ENCODE measurements around the gene HSD11B1. TPM values are rescaled to one million over a fixed set of nuclear protein-coding genes. Genes with fewer than 3 reads are reported as not detected.
A peak's percentile ranks its signal among the peaks of the same experiment; 100 is the strongest.

HSD11B1 gene
- total RNA-seq, 1 donor from 2014 or later = not detected

GRCh38 chr1:209670441-209671082 lies 34.1 kb upstream of the HSD11B1 start:
- peaks cover 34 to 57% (median 41%) of the 10 kb centered on the region in 3 donors for H3K4me1 ChIP-seq (ENCODE audit: control insufficient read depth in 3 of 3, insufficient read depth in 3 of 3, low read length in 3 of 3)
- no peaks in the 10 kb centered on the region for H3K27me3 ChIP-seq (ENCODE audit: control insufficient read depth in 3 of 3, insufficient read depth in 3 of 3, low read length in 3 of 3)

DNA sequence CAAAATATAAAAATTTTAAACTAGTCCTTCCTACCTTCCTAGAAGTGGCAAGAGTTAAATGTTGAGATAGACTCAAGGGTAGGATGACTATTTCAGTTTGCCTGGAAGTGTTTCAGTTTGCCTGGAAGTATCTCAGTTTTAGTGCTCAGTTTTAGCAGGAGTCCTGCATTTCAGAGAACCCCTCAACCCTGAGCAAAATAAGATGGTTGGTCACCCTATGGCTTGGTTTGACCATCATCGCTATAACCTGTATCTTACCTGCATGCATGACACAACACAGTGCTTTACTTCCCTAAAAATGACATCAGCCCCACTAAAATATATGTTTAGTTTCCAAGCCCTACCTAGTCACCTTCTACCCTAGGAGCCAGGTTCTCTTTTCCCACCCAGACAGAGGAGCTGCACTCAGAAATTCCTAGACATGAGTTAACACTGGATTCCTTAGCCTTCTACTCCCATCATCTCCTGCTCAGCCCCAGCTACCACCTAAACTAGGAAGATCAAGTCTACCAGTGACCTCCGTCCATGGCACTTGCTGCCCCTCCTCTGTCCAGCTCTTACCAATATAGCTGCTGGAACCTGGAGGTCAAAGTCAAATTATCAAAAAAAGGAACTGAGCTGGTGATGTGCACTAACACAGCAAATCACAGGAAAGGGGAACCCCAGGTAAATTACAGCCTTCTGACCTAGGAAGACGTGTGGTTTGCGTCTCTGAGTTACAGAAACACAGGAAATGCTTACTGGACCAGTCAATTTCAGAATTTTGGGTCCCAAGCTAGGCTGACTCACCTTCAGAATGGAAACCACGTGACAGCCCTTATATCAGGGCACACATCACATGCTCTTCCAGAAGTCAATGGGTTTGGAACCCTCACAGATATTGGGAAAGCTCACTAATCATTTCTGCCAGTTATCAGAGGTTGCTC lies 31.7 kb upstream of the HSD11B1 start:
- no peaks in the 10 kb centered on the region for H3K9me3 ChIP-seq (ENCODE audit: control insufficient read depth in 3 of 3, low read length in 3 of 3)
- H3K4me1 ChIP-seq (ENCODE audit: control insufficient read depth in 3 of 3, insufficient read depth in 3 of 3, low read length in 3 of 3) = peaks cover 41 to 67% (median 43%) of the 10 kb centered on the region in 3 donors
- peaks cover 0 to 6% (median 4%) of the 10 kb centered on the region in 3 donors for H3K36me3 ChIP-seq (ENCODE audit: control insufficient read depth in 3 of 3, insufficient read depth in 3 of 3, low read length in 3 of 3)
- peak overlapping the region in 2 of 3 donors; percentile 23 to 85 for H3K4me3 ChIP-seq (ENCODE audit: low read length in 3 of 3)
- H3K27me3 ChIP-seq (ENCODE audit: control insufficient read depth in 3 of 3, insufficient read depth in 3 of 3, low read length in 3 of 3) = no peaks in the 10 kb centered on the region
- peak overlapping the region; percentile 92 for H3K27ac ChIP-seq (ENCODE audit: low read depth, low read length)
- peak overlapping the region in 2 of 3 donors; percentile 91 to 96 for H3K9ac ChIP-seq (ENCODE audit: low read depth in 1 of 3, low read length in 3 of 3)

More at GRCh38 chr1:209670441-209671082, 34.1 kb upstream of the HSD11B1 start:
- H3K4me3 ChIP-seq (ENCODE audit: low read length in 3 of 3) = peak overlapping the region in 2 of 3 donors; percentile 24 to 32
- H3K27ac ChIP-seq (ENCODE audit: low read depth, low read length) = peak overlapping the region; percentile 90
- H3K9ac ChIP-seq (ENCODE audit: low read depth in 1 of 3, low read length in 3 of 3) = peak overlapping the region in 2 of 3 donors; percentile 55 to 63
- no peaks in the 10 kb centered on the region for H3K9me3 ChIP-seq (ENCODE audit: control insufficient read depth in 3 of 3, low read length in 3 of 3)
- H3K36me3 ChIP-seq (ENCODE audit: control insufficient read depth in 3 of 3, insufficient read depth in 3 of 3, low read length in 3 of 3) = peaks cover 0 to under 1% (median 0%) of the 10 kb centered on the region in 3 donors

DNA sequence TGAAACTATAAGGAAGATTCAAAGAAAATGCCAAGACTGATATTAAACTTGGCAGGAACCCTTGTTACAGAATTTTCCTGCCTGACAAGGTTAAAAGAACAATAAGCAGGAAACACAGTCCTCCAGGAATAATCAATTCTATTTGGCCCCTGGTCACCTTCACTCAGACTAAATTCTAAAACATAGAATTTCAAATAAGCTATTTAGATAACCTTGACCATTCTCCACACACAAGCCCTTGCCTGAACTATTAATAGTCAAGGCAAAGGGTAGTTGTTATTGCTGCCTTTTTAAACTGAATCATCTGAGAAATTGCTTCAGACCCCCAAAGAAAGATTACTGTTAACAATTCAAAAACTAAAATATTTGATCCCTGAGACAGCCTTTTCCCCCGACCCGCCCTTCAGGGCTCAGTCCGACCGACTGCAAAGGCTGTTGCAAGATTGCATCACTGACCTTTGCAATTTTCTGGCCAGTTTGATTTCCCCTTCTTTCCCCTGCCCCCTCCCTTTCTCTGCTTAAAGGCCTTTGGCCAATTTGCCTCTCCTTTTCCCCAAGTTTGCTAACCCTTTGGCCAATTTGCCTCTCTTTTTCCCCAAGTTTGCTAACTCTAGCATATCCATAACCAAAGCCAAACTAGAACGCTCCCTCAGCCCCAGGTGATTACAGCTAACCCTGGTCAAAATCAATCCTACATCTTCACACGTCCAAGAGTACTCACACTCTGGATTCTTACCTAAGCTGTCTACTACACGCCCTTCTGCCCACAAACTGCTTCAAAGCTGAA lies 30.8 kb upstream of the HSD11B1 start:
- no peaks in the 10 kb centered on the region for H3K27me3 ChIP-seq (ENCODE audit: control insufficient read depth in 3 of 3, insufficient read depth in 3 of 3, low read length in 3 of 3)
- peak overlapping the region; percentile 92 for H3K27ac ChIP-seq (ENCODE audit: low read depth, low read length)
- H3K4me1 ChIP-seq (ENCODE audit: control insufficient read depth in 3 of 3, insufficient read depth in 3 of 3, low read length in 3 of 3) = peaks cover 41 to 64% (median 43%) of the 10 kb centered on the region in 3 donors
- H3K4me3 ChIP-seq (ENCODE audit: low read length in 3 of 3) = peak overlapping the region; percentile 79 to 90 (median 85)
- peaks cover 0 to 6% (median 4%) of the 10 kb centered on the region in 3 donors for H3K36me3 ChIP-seq (ENCODE audit: control insufficient read depth in 3 of 3, insufficient read depth in 3 of 3, low read length in 3 of 3)
- H3K9ac ChIP-seq (ENCODE audit: low read depth in 1 of 3, low read length in 3 of 3) = peak overlapping the region; percentile 79 to 96 (median 91)
- H3K9me3 ChIP-seq (ENCODE audit: control insufficient read depth in 3 of 3, low read length in 3 of 3) = no peaks in the 10 kb centered on the region

DNA sequence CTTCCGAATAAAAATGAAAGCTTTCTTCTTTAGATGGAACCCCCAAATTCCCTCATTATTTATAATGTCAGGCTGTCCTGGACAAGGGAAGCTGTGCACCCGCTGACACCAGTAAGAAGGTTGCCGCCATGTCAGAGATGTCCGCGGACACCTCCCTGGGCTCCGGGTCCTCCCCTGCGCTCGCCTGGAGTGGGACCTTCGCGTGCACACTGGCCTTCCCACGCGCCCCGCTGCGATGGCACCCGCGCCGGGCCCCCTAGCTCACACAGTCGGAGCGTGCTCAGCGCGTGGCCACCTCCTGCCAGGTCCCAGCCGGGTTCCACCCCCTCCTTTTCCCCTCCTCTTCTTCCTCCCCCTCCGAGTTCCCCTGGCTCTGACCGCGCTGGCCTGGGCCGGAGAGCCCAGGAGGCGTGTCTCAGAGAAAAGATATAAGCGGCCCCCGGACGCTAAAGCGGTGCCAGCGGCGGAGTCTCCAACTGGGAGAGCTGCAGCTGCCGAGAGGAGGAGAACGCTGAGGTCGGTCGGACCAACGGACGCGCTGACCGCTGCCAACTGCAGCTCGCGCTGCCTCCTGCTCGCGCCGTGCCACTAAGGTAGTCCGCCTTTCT lies 29.6 kb upstream of the HSD11B1 start, which contains the start of gene G0S2:
Gene G0S2, plus strand, starts transcription at position 456 of the 608 bp plus-strand sequence. CDS start 273 bp downstream, outside the sequence.
- H3K4me1 ChIP-seq (ENCODE audit: control insufficient read depth in 3 of 3, insufficient read depth in 3 of 3, low read length in 3 of 3) = peaks cover 36 to 60% (median 43%) of the 10 kb centered on the region in 3 donors
- peak within 1 kb of the TSS; percentile 92 for H3K27ac ChIP-seq (ENCODE audit: low read depth, low read length)
- H3K4me3 ChIP-seq (ENCODE audit: low read length in 3 of 3) = peak within 1 kb of the TSS; percentile 79 to 93 (median 90)

GRCh38 chr1:209675565-209676154 lies 29.0 kb upstream of the HSD11B1 start:
- peaks cover 30 to 54% (median 40%) of the 10 kb centered on the region in 3 donors for H3K4me1 ChIP-seq (ENCODE audit: control insufficient read depth in 3 of 3, insufficient read depth in 3 of 3, low read length in 3 of 3)
- H3K4me3 ChIP-seq (ENCODE audit: low read length in 3 of 3) = peak overlapping the region; percentile 79 to 93 (median 90)
- H3K36me3 ChIP-seq (ENCODE audit: control insufficient read depth in 3 of 3, insufficient read depth in 3 of 3, low read length in 3 of 3) = peaks cover 0 to 6% (median 4%) of the 10 kb centered on the region in 3 donors
- no peaks in the 10 kb centered on the region for H3K27me3 ChIP-seq (ENCODE audit: control insufficient read depth in 3 of 3, insufficient read depth in 3 of 3, low read length in 3 of 3)
- H3K27ac ChIP-seq (ENCODE audit: low read depth, low read length) = peak overlapping the region; percentile 92
- peak overlapping the region; percentile 79 to 96 (median 91) for H3K9ac ChIP-seq (ENCODE audit: low read depth in 1 of 3, low read length in 3 of 3)
- no peaks in the 10 kb centered on the region for H3K9me3 ChIP-seq (ENCODE audit: control insufficient read depth in 3 of 3, low read length in 3 of 3)

More for the DNA sequence above, 29.6 kb upstream of the HSD11B1 start, which contains the start of gene G0S2:
- H3K27me3 ChIP-seq (ENCODE audit: control insufficient read depth in 3 of 3, insufficient read depth in 3 of 3, low read length in 3 of 3) = no peaks in the 10 kb centered on the region
- H3K36me3 ChIP-seq (ENCODE audit: control insufficient read depth in 3 of 3, insufficient read depth in 3 of 3, low read length in 3 of 3) = peaks cover 0 to 6% (median 4%) of the 10 kb centered on the region in 3 donors
- H3K9me3 ChIP-seq (ENCODE audit: control insufficient read depth in 3 of 3, low read length in 3 of 3) = no peaks in the 10 kb centered on the region
- H3K9ac ChIP-seq (ENCODE audit: low read depth in 1 of 3, low read length in 3 of 3) = peak within 1 kb of the TSS; percentile 79 to 96 (median 91)

DNA sequence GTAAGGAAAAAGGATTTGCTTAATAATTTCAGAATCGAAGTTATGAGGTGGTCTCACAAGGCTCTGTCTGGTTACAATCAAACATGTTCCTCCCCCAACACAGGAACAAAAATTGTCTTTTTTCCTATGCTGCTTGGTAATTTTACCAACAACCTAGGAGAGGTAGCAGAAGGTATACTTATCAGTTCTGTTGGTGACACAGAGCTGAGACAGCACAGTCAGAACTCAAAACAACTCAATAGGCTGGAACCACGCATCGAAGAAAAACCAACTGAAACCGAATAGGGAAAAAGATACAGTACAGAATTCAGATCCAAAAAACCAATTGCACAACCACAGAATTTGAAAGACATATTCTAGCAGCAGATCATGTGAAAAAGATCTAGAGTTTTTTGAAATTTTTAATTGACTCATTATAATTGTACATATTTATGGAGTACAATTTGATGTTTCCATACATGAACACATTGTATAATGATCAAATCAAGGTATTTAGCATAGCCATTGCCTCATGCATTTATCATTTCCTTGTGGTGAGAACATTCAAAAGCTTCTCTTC lies 25.6 kb upstream of the HSD11B1 start:
- Histone ChIP-seq H3K4me3 (ENCODE audit: low read length in 3 of 3) (no peak overlapping the region), H3K27ac (ENCODE audit: low read depth, low read length) (no peak overlapping the region), H3K4me1 (ENCODE audit: control insufficient read depth in 3 of 3, insufficient read depth in 3 of 3, low read length in 3 of 3) (peaks cover 6 to 26% (median 13%) of the 10 kb centered on the region in 3 donors), H3K27me3 (ENCODE audit: control insufficient read depth in 3 of 3, insufficient read depth in 3 of 3, low read length in 3 of 3) (no peaks in the 10 kb centered on the region), H3K36me3 (ENCODE audit: control insufficient read depth in 3 of 3, insufficient read depth in 3 of 3, low read length in 3 of 3) (peaks cover 0 to 6% (median 4%) of the 10 kb centered on the region in 3 donors), H3K9ac (ENCODE audit: low read depth in 1 of 3, low read length in 3 of 3) (no peak overlapping the region), H3K9me3 (ENCODE audit: control insufficient read depth in 3 of 3, low read length in 3 of 3) (no peaks in the 10 kb centered on the region)

GRCh38 chr1:209685821-209686220 lies 18.8 kb upstream of the HSD11B1 start:
- Histone ChIP-seq H3K9ac (ENCODE audit: low read depth in 1 of 3, low read length in 3 of 3) (no peak overlapping the region), H3K36me3 (ENCODE audit: control insufficient read depth in 3 of 3, insufficient read depth in 3 of 3, low read length in 3 of 3) (no peaks in the 10 kb centered on the region), H3K9me3 (ENCODE audit: control insufficient read depth in 3 of 3, low read length in 3 of 3) (no peaks in the 10 kb centered on the region), H3K4me1 (ENCODE audit: control insufficient read depth in 3 of 3, insufficient read depth in 3 of 3, low read length in 3 of 3) (peaks cover 0 to 15% (median 9%) of the 10 kb centered on the region in 3 donors), H3K27me3 (ENCODE audit: control insufficient read depth in 3 of 3, insufficient read depth in 3 of 3, low read length in 3 of 3) (no peaks in the 10 kb centered on the region), H3K4me3 (ENCODE audit: low read length in 3 of 3) (no peak overlapping the region), H3K27ac (ENCODE audit: low read depth, low read length) (no peak overlapping the region)

DNA sequence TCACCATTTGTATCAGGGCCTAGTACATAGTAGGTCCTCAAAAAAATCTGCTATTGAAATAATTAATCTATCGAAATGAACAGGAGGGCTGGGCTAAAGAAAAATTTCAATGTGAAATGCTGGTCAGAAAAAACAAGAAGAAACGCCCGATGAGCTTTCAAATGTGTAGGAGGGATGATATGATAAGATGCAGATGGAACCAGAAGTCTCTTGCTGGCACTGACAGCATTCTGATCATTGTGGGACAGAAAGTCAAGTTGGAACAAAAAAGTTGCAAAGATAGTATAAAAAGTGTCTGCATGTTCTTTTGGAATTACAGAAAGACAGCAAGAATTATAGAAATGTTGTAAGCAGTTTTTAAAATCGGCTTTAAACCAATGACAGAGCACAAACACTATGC lies 18.3 kb upstream of the HSD11B1 start:
- H3K4me3 ChIP-seq (ENCODE audit: low read length in 3 of 3) = no peak overlapping the region
- H3K9ac ChIP-seq (ENCODE audit: low read depth in 1 of 3, low read length in 3 of 3) = no peak overlapping the region
- H3K4me1 ChIP-seq (ENCODE audit: control insufficient read depth in 3 of 3, insufficient read depth in 3 of 3, low read length in 3 of 3) = peaks cover 0 to 15% (median 9%) of the 10 kb centered on the region in 3 donors
- no peaks in the 10 kb centered on the region for H3K27me3 ChIP-seq (ENCODE audit: control insufficient read depth in 3 of 3, insufficient read depth in 3 of 3, low read length in 3 of 3)
- no peak overlapping the region for H3K27ac ChIP-seq (ENCODE audit: low read depth, low read length)
- H3K36me3 ChIP-seq (ENCODE audit: control insufficient read depth in 3 of 3, insufficient read depth in 3 of 3, low read length in 3 of 3) = no peaks in the 10 kb centered on the region
- no peaks in the 10 kb centered on the region for H3K9me3 ChIP-seq (ENCODE audit: control insufficient read depth in 3 of 3, low read length in 3 of 3)
